ENCODE results near the gene ERI3. TPM values are rescaled to one million over a fixed set of nuclear protein-coding genes. Genes with fewer than 3 reads are reported as not detected.

The ERI3 gene
- total RNA-seq, 1 donor = 52.8 TPM

DNA sequence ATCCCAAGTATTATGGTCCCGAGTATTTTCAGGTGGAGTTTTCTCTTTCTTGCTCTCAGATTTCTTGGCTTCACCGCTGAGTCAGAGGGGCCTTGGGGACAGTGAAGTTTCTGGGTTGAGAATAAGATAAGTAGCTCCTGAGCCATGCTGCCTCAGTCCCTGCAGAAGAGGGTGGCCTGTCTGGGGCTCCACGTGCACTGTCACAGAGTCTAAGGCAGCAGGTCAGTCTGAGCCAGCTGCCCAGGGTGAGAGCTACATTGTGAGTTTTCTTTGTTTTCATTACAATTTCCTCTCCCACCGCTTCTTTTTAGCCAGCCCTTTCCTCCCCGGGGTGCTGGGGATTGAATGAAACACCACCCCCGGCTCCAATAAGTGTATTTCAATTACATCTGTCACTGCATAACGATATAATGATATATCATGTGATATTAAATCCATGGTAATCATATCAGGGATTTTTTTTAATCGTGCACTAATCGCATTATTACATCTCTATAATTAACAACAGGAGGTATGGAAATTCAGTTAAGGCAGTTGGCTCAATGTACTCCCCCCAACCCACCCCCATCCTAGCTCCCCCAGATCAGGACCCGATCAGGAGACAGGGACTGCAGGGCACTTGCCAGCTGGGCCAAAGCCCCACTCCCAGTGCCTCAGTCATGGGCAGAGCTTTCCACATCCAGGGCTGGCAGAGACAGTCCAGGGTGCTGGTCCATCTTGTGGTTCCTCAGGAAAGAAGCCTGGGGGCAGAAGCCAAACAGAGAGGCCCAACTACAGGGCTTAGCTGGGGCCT, 98.1 kb downstream of the ERI3 start:
- TF ChIP-seq, protein P1, sequence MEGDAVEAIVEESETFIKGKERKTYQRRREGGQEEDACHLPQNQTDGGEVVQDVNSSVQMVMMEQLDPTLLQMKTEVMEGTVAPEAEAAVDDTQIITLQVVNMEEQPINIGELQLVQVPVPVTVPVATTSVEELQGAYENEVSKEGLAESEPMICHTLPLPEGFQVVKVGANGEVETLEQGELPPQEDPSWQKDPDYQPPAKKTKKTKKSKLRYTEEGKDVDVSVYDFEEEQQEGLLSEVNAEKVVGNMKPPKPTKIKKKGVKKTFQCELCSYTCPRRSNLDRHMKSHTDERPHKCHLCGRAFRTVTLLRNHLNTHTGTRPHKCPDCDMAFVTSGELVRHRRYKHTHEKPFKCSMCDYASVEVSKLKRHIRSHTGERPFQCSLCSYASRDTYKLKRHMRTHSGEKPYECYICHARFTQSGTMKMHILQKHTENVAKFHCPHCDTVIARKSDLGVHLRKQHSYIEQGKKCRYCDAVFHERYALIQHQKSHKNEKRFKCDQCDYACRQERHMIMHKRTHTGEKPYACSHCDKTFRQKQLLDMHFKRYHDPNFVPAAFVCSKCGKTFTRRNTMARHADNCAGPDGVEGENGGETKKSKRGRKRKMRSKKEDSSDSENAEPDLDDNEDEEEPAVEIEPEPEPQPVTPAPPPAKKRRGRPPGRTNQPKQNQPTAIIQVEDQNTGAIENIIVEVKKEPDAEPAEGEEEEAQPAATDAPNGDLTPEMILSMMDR (IDR thresholded peaks at IDR 0.05; ENCODE audit: extremely low read depth, low read depth, low read length) = no peak
- no peak overlapping the region for H3K4me2 ChIP-seq (ENCODE audit: insufficient read depth, low read length)
- no peak overlapping the region for H3K27ac ChIP-seq (ENCODE audit: low read depth, low read length)
- H3K79me2 ChIP-seq (ENCODE audit: insufficient read depth, low read length) = no peaks in the 10 kb centered on the region
- no peaks in the 10 kb centered on the region for H3K4me1 ChIP-seq (ENCODE audit: insufficient read depth, low read length)
- H2AFZ ChIP-seq (ENCODE audit: low read length) = no peak overlapping the region
- peaks cover 33% of the 10 kb centered on the region for H4K20me1 ChIP-seq (ENCODE audit: insufficient read depth, low read length)
- no peak for DNase-seq (ENCODE audit: insufficient read length, low spot score, missing footprints)
- no peak overlapping the region for H3K4me3 ChIP-seq (ENCODE audit: insufficient read depth, low read length)
- H3K27me3 ChIP-seq (ENCODE audit: insufficient read depth, low read length) = no peaks in the 10 kb centered on the region
- no peaks in the 10 kb centered on the region for H3K9me3 ChIP-seq (ENCODE audit: low read depth, low read length)
- peaks cover 4% of the 10 kb centered on the region for H3K36me3 ChIP-seq (ENCODE audit: insufficient read depth, low read length)

DNA sequence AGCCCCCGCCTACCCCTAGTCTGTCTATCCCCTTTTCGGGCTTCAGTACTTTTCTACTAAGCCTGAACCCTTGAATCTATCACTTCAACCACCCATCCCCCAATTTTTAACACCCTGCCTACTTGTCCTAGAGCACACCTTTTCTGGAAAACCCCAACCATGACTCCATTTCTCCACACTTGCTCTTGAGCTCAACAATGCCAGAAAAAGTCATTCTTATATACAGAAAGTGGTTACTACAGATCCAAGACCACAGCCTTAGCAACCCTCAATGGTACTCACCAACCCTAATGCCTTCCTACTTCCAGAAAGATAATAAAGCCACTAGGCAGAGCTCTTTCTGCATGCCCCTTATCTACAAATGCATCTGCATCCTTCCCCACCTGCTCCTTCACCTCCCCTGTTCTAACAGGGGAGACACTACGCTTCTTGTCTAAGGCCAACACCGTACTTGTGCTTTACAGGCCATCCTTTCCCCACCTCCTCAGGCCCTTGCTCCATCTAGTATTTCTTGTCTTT, 100.6 kb downstream of the ERI3 start:
- TF ChIP-seq, protein P1 (IDR thresholded peaks at IDR 0.05; ENCODE audit: extremely low read depth, low read depth, low read length) = no peak
- no peak for DNase-seq (ENCODE audit: insufficient read length, low spot score, missing footprints)
- no peak overlapping the region for H2AFZ ChIP-seq (ENCODE audit: low read length)
- no peaks in the 10 kb centered on the region for H3K27me3 ChIP-seq (ENCODE audit: insufficient read depth, low read length)
- no peak overlapping the region for H3K27ac ChIP-seq (ENCODE audit: low read depth, low read length)
- H3K4me3 ChIP-seq (ENCODE audit: insufficient read depth, low read length) = no peak overlapping the region
- no peaks in the 10 kb centered on the region for H3K79me2 ChIP-seq (ENCODE audit: insufficient read depth, low read length)
- peaks cover 34% of the 10 kb centered on the region for H4K20me1 ChIP-seq (ENCODE audit: insufficient read depth, low read length)
- no peak overlapping the region for H3K4me2 ChIP-seq (ENCODE audit: insufficient read depth, low read length)
- H3K4me1 ChIP-seq (ENCODE audit: insufficient read depth, low read length) = no peaks in the 10 kb centered on the region
- no peaks in the 10 kb centered on the region for H3K9me3 ChIP-seq (ENCODE audit: low read depth, low read length)
- H3K36me3 ChIP-seq (ENCODE audit: insufficient read depth, low read length) = no peaks in the 10 kb centered on the region

DNA sequence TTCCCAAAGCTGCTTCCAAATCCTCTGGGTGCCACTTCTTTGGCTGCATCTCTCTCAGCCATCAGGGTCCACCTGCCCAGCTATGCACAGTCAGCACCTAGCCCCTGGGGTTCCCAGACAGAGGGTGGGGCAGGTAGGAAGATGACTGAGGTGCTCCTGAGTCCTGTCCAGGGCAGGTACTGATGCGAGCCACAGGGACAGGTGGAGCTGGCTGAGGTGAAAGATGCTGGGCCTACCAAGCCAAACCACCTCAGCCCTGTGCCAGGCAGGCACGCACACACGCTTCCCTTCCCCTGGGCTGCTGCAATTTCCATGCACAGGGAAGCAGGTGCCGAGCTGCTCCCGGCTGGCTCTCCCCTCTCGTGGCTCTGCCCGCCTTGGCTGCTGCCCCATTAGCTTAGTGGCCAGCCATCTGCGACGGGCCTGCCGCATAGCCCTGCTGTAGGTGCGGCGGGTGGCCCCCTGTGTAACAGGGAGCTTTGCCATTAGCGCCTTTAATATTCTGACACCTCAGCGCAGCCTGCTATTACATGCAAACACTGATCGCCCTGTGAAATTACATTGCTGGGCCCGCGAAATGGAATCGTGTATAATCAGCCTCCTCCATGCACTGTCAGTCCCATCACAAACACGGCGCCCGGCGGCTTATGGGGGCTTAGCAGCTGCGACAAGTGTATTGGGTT, 102.9 kb downstream of the ERI3 start:
- peaks cover 22% of the 10 kb centered on the region for H4K20me1 ChIP-seq (ENCODE audit: insufficient read depth, low read length)
- H2AFZ ChIP-seq (ENCODE audit: low read length) = no peak overlapping the region
- H3K36me3 ChIP-seq (ENCODE audit: insufficient read depth, low read length) = peaks cover 3% of the 10 kb centered on the region
- H3K79me2 ChIP-seq (ENCODE audit: insufficient read depth, low read length) = no peaks in the 10 kb centered on the region
- DNase-seq (ENCODE audit: insufficient read length, low spot score, missing footprints) = no peak
- H3K4me2 ChIP-seq (ENCODE audit: insufficient read depth, low read length) = no peak overlapping the region
- no peak overlapping the region for H3K27ac ChIP-seq (ENCODE audit: low read depth, low read length)
- H3K4me1 ChIP-seq (ENCODE audit: insufficient read depth, low read length) = no peaks in the 10 kb centered on the region
- TF ChIP-seq, protein P1 (IDR thresholded peaks at IDR 0.05; ENCODE audit: extremely low read depth, low read depth, low read length) = no peak
- H3K9me3 ChIP-seq (ENCODE audit: low read depth, low read length) = no peaks in the 10 kb centered on the region
- no peaks in the 10 kb centered on the region for H3K27me3 ChIP-seq (ENCODE audit: insufficient read depth, low read length)
- no peak overlapping the region for H3K4me3 ChIP-seq (ENCODE audit: insufficient read depth, low read length)

DNA sequence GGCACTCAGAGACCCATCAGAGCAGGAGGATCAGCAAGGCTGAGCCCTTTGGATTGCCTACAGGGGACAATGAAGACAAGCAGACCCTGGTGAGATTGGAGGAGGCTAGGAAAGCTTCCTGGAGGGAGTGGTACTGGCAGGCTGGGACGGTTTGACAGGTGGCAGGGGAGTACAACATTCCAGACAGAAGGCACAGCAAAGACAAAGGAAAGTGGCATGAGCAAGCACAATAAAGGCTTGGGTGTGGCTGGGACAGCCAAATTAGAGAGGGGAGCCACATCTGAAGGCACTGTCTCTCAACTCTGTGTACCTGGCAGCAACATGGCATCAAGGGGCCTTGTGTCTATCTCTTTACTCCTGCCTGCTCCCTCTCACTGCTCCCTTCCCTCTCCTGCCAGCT, 103.6 kb downstream of the ERI3 start:
- Histone ChIP-seq H3K4me3 (ENCODE audit: insufficient read depth, low read length) (no peak overlapping the region), H4K20me1 (ENCODE audit: insufficient read depth, low read length) (peaks cover 23% of the 10 kb centered on the region), H3K4me2 (ENCODE audit: insufficient read depth, low read length) (no peak overlapping the region), H2AFZ (ENCODE audit: low read length) (no peak overlapping the region), H3K9me3 (ENCODE audit: low read depth, low read length) (no peaks in the 10 kb centered on the region), H3K36me3 (ENCODE audit: insufficient read depth, low read length) (peaks cover 3% of the 10 kb centered on the region), H3K4me1 (ENCODE audit: insufficient read depth, low read length) (no peaks in the 10 kb centered on the region), H3K27ac (ENCODE audit: low read depth, low read length) (no peak overlapping the region), H3K27me3 (ENCODE audit: insufficient read depth, low read length) (no peaks in the 10 kb centered on the region), H3K79me2 (ENCODE audit: insufficient read depth, low read length) (no peaks in the 10 kb centered on the region)
- TF ChIP-seq, protein P1 (IDR thresholded peaks at IDR 0.05; ENCODE audit: extremely low read depth, low read depth, low read length) = no peak
- DNase-seq (ENCODE audit: insufficient read length, low spot score, missing footprints) = no peak
